Transverse colon (tissue), 4 donors: ENCODE data around the gene CDH13. TPM values are rescaled to one million over a fixed set of nuclear protein-coding genes. Genes with fewer than 3 reads are reported as not detected.

Experiments used
- DNase-seq: peaks from one replicate; pipeline ENCODE4 v3.0.0-alpha.2; 2019
- H3K27ac ChIP-seq, 4 donors: fragments of 200-600 bp; sonication (generic); 2 replicates each; pipeline ENCODE4 v1.5.1; 2016 to 2018; ENCODE audit warnings: inconsistent platforms in 4 of 4
- H3K27me3 ChIP-seq: fragments of 200-600 bp; sonication (generic); 2 replicates; pipeline ENCODE4 v1.5.1; 2017; ENCODE audit warnings: inconsistent platforms
- H3K36me3 ChIP-seq, 4 donors: fragments of 200-600 bp; sonication (generic); 2 replicates each; pipeline ENCODE4 v1.5.1; 2017 to 2019; ENCODE audit warnings: inconsistent platforms in 4 of 4
- H3K4me1 ChIP-seq, 4 donors: fragments of 200-600 bp; sonication (generic); 2 replicates each; pipeline ENCODE4 v1.5.1; 2017 to 2020; ENCODE audit warnings: inconsistent platforms in 4 of 4
- H3K4me3 ChIP-seq, 4 donors: fragments of 200-600 bp; sonication (generic); 1 replicate in 1 of 4; 2 replicates in 3 of 4; pipeline versions ENCODE4 v1.5.1 to v1.6.1; 2017 to 2019; ENCODE audit warnings: inconsistent platforms in 4 of 4
- H3K9me3 ChIP-seq, 2 donors: fragments of 200-600 bp; sonication (generic); 2 replicates each; pipeline ENCODE4 v1.5.1; 2017 to 2019; ENCODE audit warnings: inconsistent platforms in 2 of 2
- CTCF ChIP-seq, 5 experiments: fragments of 200-600 bp in 3 of 5; fragments of 450-650 bp in 2 of 5; sonication (generic) in 3 of 5; IDR thresholded peaks; 1 replicate in 2 of 5; 2 replicates in 3 of 5; pipeline ENCODE4 v1.5.1; 2016 to 2017; ENCODE audit warnings: antibody characterized with exemption in 5 of 5, inconsistent platforms in 3 of 5, mild to moderate bottlenecking in 2 of 5, moderate library complexity in 1 of 5
- EP300 ChIP-seq: sonication (generic); formaldehyde crosslinking; IDR thresholded peaks from one replicate; pipeline ENCODE4 v1.6.1; 2017; ENCODE audit warnings: antibody characterized with exemption, low read depth
- POLR2A ChIP-seq: fragments of 450-650 bp; IDR thresholded peaks from one replicate; pipeline ENCODE4 v1.6.1; 2016; ENCODE audit warnings: antibody characterized with exemption, mild to moderate bottlenecking, moderate library complexity
- POLR2AphosphoS5 ChIP-seq, 3 donors: sonication (generic); formaldehyde crosslinking; IDR thresholded peaks; one replicate each; pipeline ENCODE4 v1.6.1; 2016; ENCODE audit warnings: antibody characterized with exemption in 3 of 3
- WGBS, 2 donors: methylation state at CpG; one replicate each; pipeline ENCODE4 v1.1.5; 2018; ENCODE audit warnings: low coverage in 1 of 2; 5-methylcytosine and 5-hydroxymethylcytosine counted together
- in situ Hi-C, 4 donors: fragments of 200-750 bp; cut with MboI; loops; one replicate each; pipeline versions ENCODE4 v1.15.0 to v1.15.1; 2017; ENCODE audit warnings: low sequenced_read_pairs in 3 of 4, low pct_ligation_motif_present in 1 of 4, low pct_unique_long_range_greater_than_20kb in 1 of 4
- intact Hi-C: fragments of 100-400 bp; cut with DNase I; formaldehyde crosslinking; loops from one replicate; pipeline ENCODE4 v1.15.1; 2023; ENCODE audit warnings: low total_unique reads
- total RNA-seq, 4 donors: library from RNA; depleted of rRNA; stranded (reverse); fragments of >200 nt; gene quantifications; one replicate each; pipeline ENCODE4 v1.1.0, GENCODE V29; 2016

Gene CDH13
- total RNA-seq, 4 donors from 2014 or later = 3.8 to 28.1 (median 5.8) TPM

GRCh38 chr16:82720414-82720813 is 93.6 kb downstream of the CDH13 start:
- no peak for DNase-seq
- TF ChIP-seq POLR2AphosphoS5 (IDR thresholded peaks at IDR 0.05) = no peak
- TF ChIP-seq POLR2A = no peak
- no peak for TF ChIP-seq EP300
- TF ChIP-seq CTCF (IDR thresholded peaks at IDR 0.05) = no peak
- WGBS, 2 donors = 86% methylated on average over 3 of the region's 3 CpGs; no CpG with 5 or more reads in 1 of the 2 donors
- Histone ChIP-seq H3K27me3 (no peaks in the 10 kb centered on the region), H3K4me1 (peaks cover 0 to 4% (median 0%) of the 10 kb centered on the region in 4 donors), H3K27ac (no peak overlapping the region), H3K4me3 (no peak overlapping the region), H3K36me3 (no peaks in the 10 kb centered on the region), H3K9me3 (no peaks in the 10 kb centered on the region)
- in situ Hi-C loops (no loop called here), intact Hi-C loops (no loop called here)

- no peaks in the 10 kb centered on the region for H3K27me3 ChIP-seq
- H3K9me3 ChIP-seq = no peaks in the 10 kb centered on the region
- intact Hi-C loops (no loop called here), in situ Hi-C loops (no loop called here)
- no peak overlapping the region for H3K4me3 ChIP-seq
- 80 to 92% methylated on average over 1 to 2 of the region's 2 CpGs for WGBS, 2 donors
- no peak overlapping the region for H3K27ac ChIP-seq
- H3K4me1 ChIP-seq = no peaks in the 10 kb centered on the region
- H3K36me3 ChIP-seq = no peaks in the 10 kb centered on the region
- TF ChIP-seq POLR2AphosphoS5 (IDR thresholded peaks at IDR 0.05) (no peak), CTCF (IDR thresholded peaks at IDR 0.05) (no peak), EP300 (no peak), POLR2A (no peak)
- no peak for DNase-seq
Measured at GRCh38 chr16:82726306-82726705, 99.5 kb downstream of the CDH13 start.

GRCh38 chr16:82728901-82729300 is 102.1 kb downstream of the CDH13 start:
- no peak for DNase-seq
- H3K27ac ChIP-seq = no peak overlapping the region
- TF ChIP-seq CTCF (IDR thresholded peaks at IDR 0.05) (no peak), POLR2A (no peak), POLR2AphosphoS5 (IDR thresholded peaks at IDR 0.05) (no peak)
- no peaks in the 10 kb centered on the region for H3K4me1 ChIP-seq
- in situ Hi-C loops (no loop called here), intact Hi-C loops (no loop called here)
- H3K27me3 ChIP-seq = no peaks in the 10 kb centered on the region
- no peaks in the 10 kb centered on the region for H3K36me3 ChIP-seq
- no peaks in the 10 kb centered on the region for H3K9me3 ChIP-seq
- WGBS, 2 donors = 77 to 96% methylated on average over 2 of the region's 2 CpGs
- H3K4me3 ChIP-seq = no peak overlapping the region

GRCh38 chr16:82730901-82731300 is 104.1 kb downstream of the CDH13 start:
- TF ChIP-seq POLR2A = no peak
- TF ChIP-seq CTCF (IDR thresholded peaks at IDR 0.05) = no peak
- TF ChIP-seq EP300 = no peak
- no peak for TF ChIP-seq POLR2AphosphoS5 (IDR thresholded peaks at IDR 0.05)
- Histone ChIP-seq H3K4me3 (no peak overlapping the region), H3K27me3 (no peaks in the 10 kb centered on the region), H3K27ac (no peak overlapping the region), H3K36me3 (no peaks in the 10 kb centered on the region), H3K4me1 (peaks cover 0 to 1% (median 0%) of the 10 kb centered on the region in 4 donors), H3K9me3 (no peaks in the 10 kb centered on the region)
- in situ Hi-C loops (no loop called here), intact Hi-C loops (no loop called here)
- WGBS, 2 donors = 83 to 93% methylated on average over 2 of the region's 2 CpGs
- no peak for DNase-seq
